ENCODE measurements around the gene SEMA5A.

GRCh38 chr5:9240431-9240830 lies 305.4 kb downstream of the SEMA5A start:
- TF ChIP-seq EZH2 (optimal IDR thresholded peaks at IDR 0.05; ENCODE audit: low read depth, low read length) (no peak), CTCF (IDR thresholded peaks at IDR 0.05; ENCODE audit: low read length) (no peak)

Data from MM.1S (cell line).